HG03064 (cell line): ENCODE results near the gene SDHD.
"Not testable (repeated sequence)": the region's sequence is repeated elsewhere in the genome, so short reads cannot be mapped to it uniquely, and the experiment has no call there.

Experiments
- ATAC-seq: cut with Tn5 transposase; IDR thresholded peaks from one replicate; pipeline ENCODE4 v1.9.1; 2021; ENCODE audit warnings: low read depth; ENCODE audit not compliant: unreplicated experiment

SDHD gene

DNA sequence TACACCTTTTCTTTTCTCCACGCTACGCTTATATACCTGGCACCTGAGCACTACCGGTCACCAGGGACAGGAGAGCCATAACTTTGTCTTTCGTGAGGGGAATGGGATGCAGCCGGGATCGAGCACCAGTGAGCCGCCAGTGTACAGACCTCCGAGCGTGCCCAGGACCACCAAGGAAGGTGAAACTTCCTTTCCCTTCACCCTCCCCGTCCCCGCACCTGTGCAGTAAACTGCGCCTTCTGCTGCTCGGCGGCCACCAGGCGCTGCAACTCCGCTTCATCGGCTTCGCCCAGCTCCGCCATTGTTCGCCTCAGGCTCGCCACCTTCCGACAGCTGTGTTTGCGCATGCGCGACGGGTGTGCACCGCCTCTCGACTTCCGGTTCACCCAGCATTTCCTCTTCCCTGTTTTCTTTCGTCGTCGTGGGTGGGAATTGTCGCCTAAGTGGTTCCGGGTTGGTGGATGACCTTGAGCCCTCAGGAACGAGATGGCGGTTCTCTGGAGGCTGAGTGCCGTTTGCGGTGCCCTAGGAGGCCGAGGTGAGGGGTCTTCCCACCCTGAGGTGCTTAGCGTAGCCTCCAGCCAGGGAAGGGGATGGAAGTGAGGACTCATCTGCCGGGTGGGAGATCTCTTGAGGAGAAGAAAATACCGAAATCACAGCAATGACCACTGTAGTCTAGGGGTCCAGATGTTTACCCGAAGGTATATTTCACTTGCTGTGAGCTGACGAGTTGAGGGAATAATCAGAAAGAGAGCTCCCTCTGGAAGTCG lies at the start of gene SDHD, which contains the start of gene TIMM8B:
TSS of gene SDHD (plus strand) at position 452 of the 770 bp plus-strand sequence. CDS start at position 487, 35 bp downstream.
TSS of gene TIMM8B (minus strand) at position 335 of the 770 bp plus-strand sequence. CDS start at position 302, 33 bp downstream.
- peak; percentile 82 for ATAC-seq

DNA sequence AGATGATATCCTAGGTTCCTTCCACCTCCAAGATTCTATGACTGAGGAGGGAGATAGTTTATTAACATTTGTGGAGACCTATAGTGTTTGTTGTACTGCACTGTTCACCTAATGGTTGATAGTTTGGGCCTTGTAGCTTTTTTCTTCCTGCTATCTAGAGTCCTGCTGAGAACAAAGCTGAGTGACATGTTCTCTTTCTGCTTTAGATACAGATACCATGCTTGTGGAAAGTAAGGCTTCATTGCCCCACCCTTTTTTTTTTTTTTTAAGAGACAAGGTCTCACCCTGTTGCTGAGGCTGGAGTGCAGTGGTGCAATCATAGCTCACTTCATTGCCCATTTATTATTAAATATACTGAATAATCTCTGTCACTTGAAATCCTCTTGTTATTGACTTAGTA lies 49.1 kb upstream of the SDHD start:
- no peak for ATAC-seq

DNA sequence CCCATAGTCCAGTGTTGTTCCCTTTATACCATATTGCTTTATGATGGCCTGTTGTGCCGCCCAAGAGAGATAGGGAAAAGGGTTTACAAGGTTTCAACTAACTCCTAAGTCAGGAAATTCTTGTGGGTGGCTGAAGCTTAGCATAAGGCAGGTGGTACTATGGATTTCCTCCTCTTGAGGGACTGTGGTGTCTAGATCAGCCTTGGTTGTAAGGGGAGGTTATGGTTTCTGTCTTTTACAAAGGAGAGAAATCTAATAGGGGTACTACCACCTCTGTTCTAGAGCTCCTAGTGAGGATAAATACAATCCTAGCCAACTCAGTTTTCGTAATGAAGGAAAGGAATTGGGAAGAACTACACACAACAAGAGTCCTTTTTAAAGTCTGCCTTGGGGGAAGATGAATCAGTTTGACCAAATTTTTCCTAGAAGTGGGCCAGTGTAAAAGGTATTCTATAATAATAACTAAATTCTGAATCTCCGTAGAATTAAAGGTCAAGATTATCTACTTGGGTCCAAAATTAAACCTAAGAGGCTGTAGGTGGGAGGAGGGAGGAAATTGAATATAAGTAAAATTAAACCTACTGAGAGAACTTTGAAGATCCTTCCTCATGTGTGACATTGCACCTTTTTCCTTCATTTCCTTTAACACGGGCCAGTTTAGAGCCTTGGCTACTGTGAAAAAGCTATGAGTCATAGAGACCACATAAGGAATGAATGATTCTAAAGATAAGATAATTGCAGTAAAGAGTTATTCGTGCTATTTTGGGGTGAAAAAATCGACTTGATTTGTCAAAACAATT lies 44.3 kb upstream of the SDHD start:
- ATAC-seq: no peak

DNA sequence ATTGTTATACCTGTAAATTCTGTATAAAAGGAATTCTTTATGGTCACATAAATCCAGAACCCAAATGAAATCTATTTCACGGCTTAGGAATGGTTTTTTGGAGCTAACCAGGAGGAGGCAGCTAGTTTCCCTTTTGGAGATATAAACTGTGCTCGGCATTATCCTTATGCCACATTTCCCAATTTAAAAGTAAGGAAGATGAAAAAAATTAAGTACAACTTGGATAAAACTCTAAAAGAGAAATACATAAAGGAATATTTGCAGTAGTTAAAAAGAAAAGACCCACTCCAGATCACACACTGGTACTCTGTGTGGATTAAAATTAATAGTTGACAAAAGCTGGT lies 43.7 kb upstream of the SDHD start:
- no peak for ATAC-seq

DNA sequence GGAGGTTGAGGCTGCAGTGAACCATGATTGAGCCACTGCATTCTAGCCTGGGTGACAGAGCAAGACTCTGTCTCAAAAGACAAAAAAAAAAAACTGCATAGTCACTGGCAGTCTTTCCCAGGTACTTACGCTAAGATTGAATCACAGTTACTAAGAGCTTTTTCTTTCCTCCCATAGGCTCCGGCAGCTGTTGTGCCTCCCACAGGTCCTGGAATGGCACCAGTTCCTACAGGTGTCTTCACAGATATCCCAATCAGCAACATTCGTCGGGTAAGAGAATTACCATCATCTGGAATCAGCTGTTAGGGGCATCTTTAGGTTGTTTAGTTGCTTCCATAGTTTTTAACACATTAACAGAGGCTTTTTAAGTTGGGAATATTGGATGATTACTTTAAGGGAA lies 41.7 kb upstream of the SDHD start:
- ATAC-seq: no peak

DNA sequence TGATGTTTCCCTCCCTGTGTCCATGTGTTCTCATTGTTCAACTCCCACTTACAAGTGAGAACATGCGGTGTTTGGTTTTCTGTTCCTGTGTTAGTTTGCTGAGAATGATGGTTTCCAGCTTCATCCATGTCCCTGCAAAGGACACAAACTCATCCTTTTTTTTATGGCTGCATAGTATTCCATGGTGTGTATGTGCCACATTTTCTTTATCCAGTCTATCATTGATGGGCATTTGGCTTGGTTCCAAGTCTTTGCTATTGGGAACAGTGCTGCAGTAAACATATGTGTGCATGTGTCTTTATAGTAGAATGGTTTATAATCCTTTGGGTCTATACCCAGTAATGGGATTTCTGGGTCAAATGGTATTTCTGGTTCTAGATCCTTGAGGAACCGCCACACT lies 40.0 kb upstream of the SDHD start:
- ATAC-seq: not testable (repeated sequence)

DNA sequence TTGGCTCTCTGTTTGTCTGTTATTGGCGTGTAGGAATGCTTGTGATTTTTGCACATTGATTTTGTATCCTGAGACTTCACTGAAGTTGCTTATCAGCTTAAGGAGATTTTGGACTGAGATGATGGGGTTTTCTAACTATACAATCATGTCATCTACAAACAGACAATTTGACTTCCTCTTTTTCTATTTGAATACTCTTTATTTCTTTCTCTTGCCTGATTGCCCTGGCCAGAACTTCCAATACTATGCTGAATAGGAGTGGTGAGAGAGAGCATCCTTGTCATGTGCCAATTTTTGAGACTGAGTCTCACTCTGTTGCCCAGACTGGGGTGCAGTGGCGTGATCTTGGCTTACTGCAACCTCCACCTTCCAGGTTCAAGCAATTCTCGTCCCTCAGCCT lies 38.4 kb upstream of the SDHD start:
- ATAC-seq: not testable (repeated sequence)

DNA sequence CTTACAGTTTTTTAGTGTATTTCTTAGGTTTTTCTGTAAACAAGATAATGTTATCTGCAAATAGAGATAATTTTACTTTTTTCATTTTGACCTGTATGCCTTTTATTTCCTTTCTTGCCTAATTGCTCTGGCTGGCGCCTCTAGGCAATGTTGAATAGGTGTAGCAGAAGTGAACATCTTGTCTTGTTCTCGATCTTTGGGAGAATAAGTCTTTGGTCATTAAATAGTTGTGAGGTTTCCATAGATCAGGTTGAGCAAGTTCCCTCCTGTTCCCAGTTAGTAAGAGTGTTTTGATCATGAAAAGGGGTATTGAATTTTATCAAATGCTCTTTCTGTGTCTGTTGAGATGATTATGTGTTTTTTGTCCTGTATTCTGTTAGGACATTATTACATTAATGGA lies 36.9 kb upstream of the SDHD start:
- no peak for ATAC-seq

DNA sequence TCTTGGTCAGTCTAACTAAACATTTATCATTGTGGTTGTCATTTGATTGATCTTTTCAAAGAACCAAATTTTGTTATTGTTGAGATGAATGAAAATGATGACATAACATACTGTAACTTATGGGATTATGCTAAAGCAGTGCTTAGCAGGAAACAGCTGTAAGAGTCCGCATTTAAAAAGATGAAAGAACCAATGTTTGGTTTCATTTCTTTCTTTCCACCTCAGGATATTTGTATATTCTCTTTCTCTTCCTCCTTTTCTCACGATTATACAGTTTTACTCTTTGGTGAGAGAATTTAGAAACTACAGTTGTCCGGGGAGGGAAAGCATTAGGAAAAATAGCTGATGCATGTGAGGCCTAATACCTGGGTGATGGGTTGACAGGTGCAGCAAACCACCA lies 36.0 kb upstream of the SDHD start:
- peak; percentile 77 for ATAC-seq

DNA sequence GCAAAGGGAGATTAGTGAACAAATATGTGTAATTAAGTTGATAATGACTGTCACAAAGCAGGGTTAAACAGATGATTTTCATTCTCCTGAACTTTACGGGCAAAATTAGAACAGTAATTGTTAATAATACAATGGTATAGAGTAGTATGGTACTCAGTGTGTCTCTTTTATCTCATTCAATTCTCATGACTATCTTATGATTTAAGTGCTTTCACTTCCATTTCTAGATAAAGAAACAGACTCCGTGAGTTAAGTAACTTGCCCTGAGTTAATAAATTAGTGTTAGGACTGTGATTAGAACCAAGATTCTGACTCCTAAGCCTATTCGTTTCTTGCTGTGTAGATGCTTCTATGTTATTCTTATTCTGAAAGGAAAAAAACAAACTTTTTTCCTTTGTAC lies 34.9 kb upstream of the SDHD start:
- ATAC-seq: no peak

DNA sequence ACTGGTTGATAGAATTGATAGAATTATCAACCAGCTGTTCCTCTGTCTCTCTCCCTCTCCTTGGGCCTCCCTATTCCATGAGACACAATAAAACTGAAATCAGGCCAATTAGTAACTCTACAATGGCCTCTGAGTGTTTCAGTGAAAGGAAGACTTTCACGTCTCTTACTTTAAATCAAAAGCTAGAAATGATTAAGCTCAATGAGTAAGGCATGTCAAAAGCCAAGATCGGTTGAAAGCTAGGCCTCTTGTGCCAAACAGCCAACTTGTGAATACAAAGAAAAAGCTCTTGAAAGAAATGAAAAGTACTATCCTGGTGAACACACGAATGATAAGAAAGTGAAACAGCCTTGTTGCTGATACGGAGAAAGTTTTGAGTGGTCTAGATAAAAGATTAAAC lies 29.5 kb upstream of the SDHD start:
- no peak for ATAC-seq

DNA sequence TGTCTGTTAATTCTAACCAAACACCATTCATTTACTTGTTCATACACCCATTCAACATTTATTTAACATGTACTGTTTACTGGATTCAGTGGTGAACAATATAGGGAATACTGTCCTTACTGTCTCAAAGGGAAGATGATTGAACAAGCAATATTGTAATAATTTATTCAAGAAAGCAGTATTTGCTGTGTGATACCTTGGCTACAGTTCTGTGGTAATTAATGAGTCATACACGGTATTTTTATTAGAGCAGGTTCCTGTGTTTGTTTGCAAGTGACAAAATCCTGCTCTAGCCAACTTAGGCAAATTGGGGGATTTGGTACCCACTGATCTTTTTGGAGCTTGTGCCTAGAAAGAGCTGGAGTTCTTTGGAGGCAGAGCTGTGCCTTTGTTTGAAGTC lies 28.6 kb upstream of the SDHD start:
- ATAC-seq: no peak

DNA sequence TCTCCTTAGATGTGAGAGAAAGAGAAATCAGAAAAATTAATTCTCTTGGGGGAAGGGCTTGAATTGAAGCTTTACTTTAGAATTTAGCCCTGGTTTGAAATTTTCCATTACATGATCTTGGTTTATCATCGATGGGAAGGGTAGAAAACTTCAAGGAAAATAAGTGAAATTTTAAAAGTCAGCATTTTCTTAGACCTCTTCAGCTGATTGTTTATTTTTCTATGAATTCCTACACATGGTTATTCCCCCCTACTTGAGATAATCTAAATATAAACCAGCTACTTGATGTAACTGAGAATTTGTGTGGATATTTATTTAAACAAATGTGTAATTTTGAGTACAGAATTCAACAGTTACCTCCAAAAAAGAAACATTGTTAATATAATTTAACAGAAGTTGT lies 23.8 kb upstream of the SDHD start:
- no peak for ATAC-seq

DNA sequence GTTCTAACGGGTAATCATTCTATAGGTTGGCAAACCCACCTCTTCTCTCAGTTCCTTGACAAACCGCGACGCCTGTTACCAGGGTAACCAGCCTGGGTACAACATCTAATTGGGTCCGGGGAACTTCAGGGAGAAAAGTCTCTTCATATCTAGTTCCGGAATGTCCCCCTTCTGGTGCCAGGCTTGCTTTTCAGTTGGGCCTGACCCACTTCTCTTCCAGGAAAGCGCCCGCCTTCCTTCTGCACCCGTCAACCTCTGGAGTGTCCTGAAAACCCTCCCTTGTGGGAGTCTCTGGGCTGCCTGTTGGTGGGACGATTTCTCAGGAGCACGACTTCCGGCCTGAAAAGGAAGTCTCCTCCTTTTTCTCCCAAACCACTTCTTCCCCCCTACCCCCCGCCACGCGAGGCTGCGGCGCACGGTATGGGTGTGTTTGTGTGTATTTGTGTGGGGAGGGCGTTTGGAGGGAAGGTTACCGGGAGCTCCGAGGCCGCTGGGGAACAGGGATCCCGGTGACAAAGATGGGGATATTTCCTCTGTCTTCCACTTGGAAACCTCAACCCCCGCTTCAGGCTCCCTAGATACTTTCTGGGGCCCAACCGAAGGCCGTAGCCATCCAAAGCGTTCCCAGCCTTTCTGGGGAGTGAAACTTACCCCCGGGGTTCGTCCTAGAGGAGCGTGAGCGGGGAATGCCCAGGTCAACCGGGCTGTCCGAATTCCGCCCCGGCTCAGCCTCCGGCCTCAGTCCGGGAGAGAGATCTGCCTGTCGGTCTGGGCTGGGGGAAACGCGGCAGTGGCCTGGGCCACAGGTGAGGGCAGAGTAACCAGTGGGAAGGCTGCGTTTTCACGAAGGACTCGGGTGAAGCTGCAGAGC lies 12.5 kb upstream of the SDHD start, which contains the start of the genes NKAPD1 and PIH1D2:
TSS of gene NKAPD1 (plus strand) at position 359 of the 871 bp plus-strand sequence. CDS start 1,276 bp downstream, outside the sequence.
TSS of gene PIH1D2 (minus strand) at position 77 of the 871 bp plus-strand sequence. CDS start 843 bp downstream, outside the sequence.
- ATAC-seq: peak; percentile 83

DNA sequence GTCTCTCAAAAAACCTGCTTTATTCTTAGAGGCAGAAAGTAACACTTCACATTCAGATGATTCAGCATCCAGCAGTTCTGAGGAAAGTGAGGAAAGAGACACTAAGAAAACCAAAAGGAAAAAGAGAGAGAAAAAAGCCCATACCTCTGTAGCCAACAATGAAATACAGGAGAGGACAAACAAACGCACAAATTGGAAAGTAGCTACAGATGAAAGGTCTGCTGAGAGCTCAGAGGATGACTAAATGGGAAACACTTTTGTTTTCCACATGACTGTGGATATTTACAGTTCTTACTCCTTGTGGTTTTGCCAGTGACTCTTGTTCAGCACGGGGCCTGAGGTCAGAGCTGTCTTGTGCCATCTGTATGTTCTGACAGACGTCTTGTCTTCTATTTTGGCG lies 3.9 kb upstream of the SDHD start:
- no peak for ATAC-seq

DNA sequence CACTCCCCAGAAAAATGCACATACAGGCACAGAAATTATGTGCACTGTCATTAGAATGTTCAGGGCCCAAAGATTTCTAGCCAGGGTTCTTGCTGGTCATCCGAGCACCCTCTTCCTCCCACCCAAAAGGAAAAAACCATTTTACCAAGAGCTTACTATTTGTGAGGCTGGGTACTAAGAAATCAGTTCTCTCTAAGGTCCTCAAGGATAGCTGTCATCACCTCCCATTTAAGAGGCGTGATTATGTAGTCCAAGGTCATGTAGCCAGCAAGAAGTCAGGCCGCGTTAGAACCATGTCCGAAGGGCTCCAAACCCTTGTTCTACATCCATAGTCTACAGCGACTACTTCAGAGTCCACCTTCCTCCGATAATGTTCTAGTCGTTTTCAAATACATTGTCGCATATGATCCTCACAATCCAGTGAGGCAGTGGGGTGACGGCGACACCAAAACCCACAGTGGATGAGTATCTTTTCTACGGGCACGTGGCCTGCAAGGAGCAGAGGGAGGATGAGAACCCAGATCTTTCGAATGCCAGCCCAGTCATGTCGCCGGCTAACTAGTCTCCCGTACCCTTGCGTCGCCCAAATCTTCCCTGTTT lies 751 bp upstream of the SDHD start:
- ATAC-seq: peak; percentile 38

DNA sequence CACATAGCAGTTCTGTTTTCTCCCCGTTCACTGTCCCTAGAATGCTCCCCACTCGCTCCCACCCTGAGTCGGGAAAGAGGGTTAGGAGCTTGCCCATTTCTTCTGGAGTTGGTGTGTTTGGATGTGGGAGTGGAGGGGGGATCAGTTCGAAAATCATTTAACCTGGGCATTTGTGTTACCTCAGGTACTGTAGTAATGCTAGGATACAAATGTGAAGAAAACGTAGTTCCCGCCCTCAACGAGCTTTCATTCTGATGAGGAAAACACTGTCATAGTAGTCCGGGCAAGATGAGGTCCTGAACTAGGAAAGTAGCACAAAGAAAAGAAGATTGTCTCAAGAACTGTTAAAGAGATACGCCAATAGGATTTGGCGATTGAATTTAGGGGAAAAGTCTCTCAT lies 539 bp downstream of the SDHD start:
- no peak for ATAC-seq

DNA sequence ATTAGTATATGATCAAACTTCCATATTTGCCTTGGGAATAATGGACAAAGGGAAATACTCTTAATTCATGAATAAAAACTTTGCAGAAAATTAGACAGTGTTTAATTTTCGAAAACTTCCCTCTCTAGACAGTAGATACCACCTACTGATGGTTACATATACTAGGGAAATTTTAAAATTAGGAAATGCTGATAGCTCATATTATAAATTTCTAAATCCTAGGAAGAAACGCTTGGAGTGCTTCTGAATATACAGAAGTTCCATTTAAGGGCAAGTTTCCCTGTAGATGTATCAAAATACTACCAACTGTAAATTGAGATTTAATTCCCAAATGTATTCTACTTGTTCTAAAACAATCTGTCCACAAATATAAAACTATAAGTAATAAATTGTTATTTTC lies 8.6 kb downstream of the SDHD start:
- not testable (repeated sequence) for ATAC-seq

DNA sequence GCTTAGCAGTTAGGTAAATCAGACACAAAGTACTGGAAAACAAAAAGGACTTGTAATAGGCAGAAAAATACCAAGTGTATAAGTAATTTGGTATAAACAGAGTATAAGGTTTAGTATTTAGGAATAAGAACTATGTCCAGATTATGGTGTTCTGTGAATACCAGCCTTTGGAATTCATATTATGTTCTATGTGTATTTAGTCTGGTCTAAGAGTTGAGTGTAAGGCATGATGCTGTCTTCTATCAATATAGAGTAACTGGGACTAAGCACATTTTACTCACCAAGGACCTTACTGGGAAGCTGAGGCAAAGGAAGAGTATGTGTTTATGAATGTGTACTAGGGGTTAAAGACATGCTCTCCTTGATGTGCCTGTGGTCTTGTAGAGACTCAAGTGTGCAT lies 9.5 kb downstream of the SDHD start:
- no peak for ATAC-seq
